K562 (cell line): ENCODE data around the gene PDE1C. TPM values are rescaled to one million over a fixed set of nuclear protein-coding genes. Genes with fewer than 3 reads are reported as not detected.

Experiments used
- ATAC-seq: fragments of 200-7000 bp; cut with Tn5 transposase; 3 replicates; pipeline ENCODE4 v1.9.1; 2020; ENCODE audit warnings: moderate library complexity
- BruUV-seq: library from RNA; stranded (reverse); fragments of 400-500 nt; replicated peaks from 2 replicates; lab custom pipeline; 2021; lab: Mats Ljungman, UMichigan
- CTCF ChIA-PET: fragments of 300-600 bp; formaldehyde crosslinking; extraction: SDS; loops from one replicate; lab custom pipeline; 2021; ENCODE audit warnings: low intra/inter-chr PET ratio; lab: Yijun Ruan, JAX
- POLR2A ChIA-PET: fragments of 300-600, 350-650 bp; sonication (Branson Sonifier 250); formaldehyde crosslinking; extraction: SDS; loops from one replicate; lab custom pipeline; 2021; ENCODE audit warnings: antibody characterized with exemption, inconsistent platforms; lab: Yijun Ruan, JAX
- DNase-seq, 4 experiments: peaks; one replicate each; pipeline versions ENCODE4 v3.0.0 to v3.0.0-alpha.2; 2011 to 2018; ENCODE audit warnings: low spot score in 3 of 4, mixed read lengths in 3 of 4; ENCODE audit errors: extremely low read depth in 1 of 4
- FAIRE-seq: peaks from 2 replicates; lab custom pipeline; 2011; peaks lifted over from hg19 to GRCh38; lab: Jason Lieb, UNC
- H2AFZ ChIP-seq: 2 replicates; pipeline ENCODE4 v1.6.0; 2011; ENCODE audit warnings: low read depth, low read length, control low read depth, inconsistent platforms
- H3K27ac ChIP-seq: fragments of 200-600 bp; 3 replicates; pipeline ENCODE4 v1.8.0; 2011; ENCODE audit warnings: low read depth, mild to moderate bottlenecking, control low read depth, inconsistent platforms, low read length, moderate library complexity, mixed read lengths; ENCODE audit errors: extremely low read depth
- H3K27me3 ChIP-seq, 2 experiments: fragments of 300-600 bp in 1 of 2; 2 replicates in 1 of 2; 3 replicates in 1 of 2; pipeline versions ENCODE4 v1.6.0 to v1.8.0; 2011; ENCODE audit warnings: inconsistent platforms in 2 of 2, low read length in 2 of 2, mild to moderate bottlenecking in 1 of 2, mixed read lengths in 1 of 2, moderate library complexity in 1 of 2; ENCODE audit not compliant: control insufficient read depth in 2 of 2, insufficient read depth in 2 of 2
- H3K36me3 ChIP-seq: fragments of 300-600 bp; 3 replicates; pipeline ENCODE4 v1.8.0; 2011; ENCODE audit warnings: mild to moderate bottlenecking, low read length, inconsistent platforms; ENCODE audit not compliant: control insufficient read depth, insufficient read depth
- H3K4me1 ChIP-seq, 2 experiments: fragments of 200-600 bp in 1 of 2; replicated peaks in 1 of 2; 2 replicates in 1 of 2; 3 replicates in 1 of 2; pipeline versions ENCODE4 v1.5.1 to v1.8.0; 2011; ENCODE audit warnings: inconsistent platforms in 2 of 2, low read length in 2 of 2, mild to moderate bottlenecking in 1 of 2, mixed read lengths in 1 of 2, moderate library complexity in 1 of 2; ENCODE audit not compliant: control insufficient read depth in 2 of 2, insufficient read depth in 2 of 2
- H3K4me2 ChIP-seq: 2 replicates; pipeline ENCODE4 v1.6.1; 2011; ENCODE audit warnings: low read length, control low read depth, inconsistent platforms, mixed read lengths; ENCODE audit not compliant: insufficient read depth
- H3K4me3 ChIP-seq: fragments of 200-600 bp; sonication (generic), shearing (Covaris generic); 2 replicates; pipeline ENCODE4 v1.5.1; 2016; ENCODE audit warnings: control low read depth, inconsistent platforms
- H3K79me2 ChIP-seq: fragments of 200-600 bp; 3 replicates; pipeline ENCODE4 v1.8.0; 2011; ENCODE audit warnings: low read length, inconsistent platforms; ENCODE audit not compliant: control insufficient read depth, insufficient read depth
- H3K9ac ChIP-seq, 2 experiments: 2 replicates each; pipeline versions ENCODE4 v1.6.0 to v1.6.1; 2011; ENCODE audit warnings: low read depth in 2 of 2, low read length in 2 of 2, control low read depth in 1 of 2, inconsistent platforms in 1 of 2, mild to moderate bottlenecking in 1 of 2, mixed read lengths in 1 of 2; ENCODE audit not compliant: insufficient read depth in 1 of 2
- H3K9me1 ChIP-seq: one replicate; pipeline ENCODE4 v1.6.0; 2011; ENCODE audit warnings: inconsistent platforms, mild to moderate bottlenecking, low read length, moderate library complexity; ENCODE audit not compliant: control insufficient read depth, insufficient read depth
- H3K9me3 ChIP-seq: replicated peaks from 2 replicates; pipeline ENCODE4 v1.5.1; 2011; ENCODE audit warnings: low read depth, low read length, inconsistent platforms; ENCODE audit not compliant: control insufficient read depth, insufficient read depth
- H4K20me1 ChIP-seq: replicated peaks from 2 replicates; pipeline ENCODE4 v1.6.1; 2011; ENCODE audit warnings: low read length, inconsistent platforms, mixed read lengths; ENCODE audit not compliant: control insufficient read depth, insufficient read depth
- NBN ChIP-seq: fragments of 450-650 bp; IDR thresholded peaks from 2 replicates; pipeline ENCODE4 v1.6.1; 2016; ENCODE audit warnings: low read depth, mild to moderate bottlenecking
- TAF1 ChIP-seq: IDR thresholded peaks from 2 replicates; pipeline ENCODE4 v1.6.1; 2011; ENCODE audit warnings: mild to moderate bottlenecking, low read length, moderate library complexity; ENCODE audit not compliant: insufficient read depth, control insufficient read depth, severe bottlenecking; ENCODE audit errors: extremely low read depth
- TAL1 ChIP-seq: fragments of 450-650 bp; IDR thresholded peaks from 2 replicates; pipeline ENCODE4 v1.6.1; 2016; ENCODE audit warnings: mild to moderate bottlenecking
- ZNF76 ChIP-seq: fragments of 250-450 bp; sonication (Bioruptor Pico); IDR thresholded peaks from 2 replicates; pipeline ENCODE4 v1.4.0; 2020; ENCODE audit warnings: mild to moderate bottlenecking, moderate library complexity, borderline replicate concordance
- ZZZ3 ChIP-seq: fragments of 450-650 bp; IDR thresholded peaks from 2 replicates; pipeline ENCODE4 v1.6.1; 2016; ENCODE audit warnings: antibody characterized with exemption, mild to moderate bottlenecking, moderate library complexity
- in situ Hi-C: fragments of 300-500 bp; cut with MboI; formaldehyde crosslinking; loops from 4 replicates; pipeline ENCODE4 v1.15.0; 2018; ENCODE audit warnings: inconsistent platforms, mixed read lengths
- intact Hi-C: fragments of 100-400 bp; cut with micrococcal nuclease; formaldehyde crosslinking; loops from 2 replicates; pipeline ENCODE4 v1.14.2; 2022
- polyA plus RNA-seq, 8 experiments: library from polyadenylated mRNA; depleted of rRNA in 4 of 8; stranded (reverse) in 5 of 8; unstranded in 3 of 8; fragments of >200 nt; fragmentation: Nextera tagmentation in 2 of 8; fragmentation: Illumina TruSeq in 1 of 8; extraction: Ambion mirVana in 2 of 8; extraction: Trizol in 1 of 8; gene quantifications; 2 replicates each; pipeline versions ENCODE4 v1.2.1 to v1.2.3, GENCODE V29; 2011 to 2014; ENCODE audit warnings: inconsistent platforms in 1 of 8, missing spikeins in 1 of 8
- total RNA-seq, 7 experiments: library from RNA; depleted of rRNA in 6 of 7; stranded (reverse); fragments of >200 nt in 6 of 7; fragmentation: Illumina TruSeq in 2 of 7; extraction: Trizol in 2 of 7; gene quantifications; 2 replicates each; pipeline versions ENCODE4 v1.2.1 to v1.2.3, GENCODE V29; 2011 to 2021; ENCODE audit warnings: low replicate concordance in 1 of 7
- TF ChIP-seq, protein P1 (sequence below): fragments of 450-650 bp; IDR thresholded peaks from 2 replicates; pipeline ENCODE4 v1.6.1; 2014; ENCODE audit warnings: low read depth, mild to moderate bottlenecking, moderate library complexity, borderline replicate concordance
- TF ChIP-seq, protein P2 (sequence below): sonication (generic); formaldehyde crosslinking; IDR thresholded peaks from 2 replicates; pipeline ENCODE4 v1.8.1; 2023; ENCODE audit warnings: missing genetic modification reagents, mild to moderate bottlenecking, borderline replicate concordance
- TF ChIP-seq, protein P3 (sequence below): fragments of 250-450 bp; sonication (Bioruptor Pico); IDR thresholded peaks from 2 replicates; pipeline ENCODE4 v1.8.0; 2022; ENCODE audit warnings: moderate library complexity, mild to moderate bottlenecking, inconsistent platforms
- TF ChIP-seq, protein P4 (sequence below): sonication (generic); formaldehyde crosslinking; IDR thresholded peaks from 2 replicates; pipeline ENCODE4 v1.9.0; 2022; ENCODE audit warnings: mild to moderate bottlenecking, missing genetic modification reagents
- TF ChIP-seq, protein P5 (sequence below): fragments of 250-450 bp; sonication (Bioruptor Pico); IDR thresholded peaks from 2 replicates; pipeline ENCODE4 v1.4.0; 2020; ENCODE audit warnings: mild to moderate bottlenecking
- TF ChIP-seq, protein P6 (sequence below): fragments of 250-450 bp; sonication (Bioruptor Pico); IDR thresholded peaks from 2 replicates; pipeline ENCODE4 v1.8.0; 2022; ENCODE audit warnings: moderate library complexity, mild to moderate bottlenecking, inconsistent platforms

PDE1C gene
- total and polyA plus RNA-seq, 9 of the 15 experiments (the other 6 are each of a cell fraction or from before 2014, with no cell fraction given): under 0.01 to 0.01 TPM; not detected in 7

DNA sequence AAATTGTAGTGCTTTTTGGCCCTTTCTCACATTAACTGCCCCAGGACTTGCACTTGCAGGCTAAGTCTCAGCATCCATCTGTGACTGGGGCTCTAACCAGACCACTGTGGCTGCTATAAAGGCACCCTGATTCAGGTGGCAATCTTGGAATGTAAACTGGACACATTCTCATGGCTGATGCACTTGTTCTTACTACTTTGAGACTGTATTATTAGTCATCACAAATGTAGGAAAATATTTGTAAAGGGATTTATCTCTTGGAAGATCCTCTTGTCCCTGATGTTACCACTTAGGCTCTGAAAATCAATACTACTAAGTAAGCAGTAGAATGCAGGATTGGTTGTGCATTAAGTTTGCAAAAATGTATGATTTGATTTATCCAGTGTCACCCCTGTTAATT lies 25.0 kb downstream of the PDE1C start:
- H3K9ac ChIP-seq: no peak overlapping the region
- BruUV-seq: no TSS peak
- H4K20me1 ChIP-seq: no peaks in the 10 kb centered on the region
- H3K79me2 ChIP-seq: no peaks in the 10 kb centered on the region
- no peaks in the 10 kb centered on the region for H3K36me3 ChIP-seq
- no peaks in the 10 kb centered on the region for H3K9me1 ChIP-seq
- no peaks in the 10 kb centered on the region for H3K27me3 ChIP-seq
- DNase-seq (no peak), FAIRE-seq (no peak), ATAC-seq (no peak)
- in situ Hi-C loops (no loop called here), intact Hi-C loops (no loop called here)
- H3K9me3 ChIP-seq: no peaks in the 10 kb centered on the region
- H3K4me2 ChIP-seq: no peak overlapping the region
- H3K4me1 ChIP-seq: no peaks in the 10 kb centered on the region
- ChIA-PET POLR2A (interaction anchor here (0.6 kb wide), 1 partner anchor 718 kb away, joined by 3 read pairs; no protein-coding TSS in a partner anchor), CTCF (no interaction called here)
- H3K27ac ChIP-seq: no peak overlapping the region
- H2AFZ ChIP-seq: no peak overlapping the region
- no peak overlapping the region for H3K4me3 ChIP-seq
- TF ChIP-seq TAL1: no peak
- TF ChIP-seq, protein P1, sequence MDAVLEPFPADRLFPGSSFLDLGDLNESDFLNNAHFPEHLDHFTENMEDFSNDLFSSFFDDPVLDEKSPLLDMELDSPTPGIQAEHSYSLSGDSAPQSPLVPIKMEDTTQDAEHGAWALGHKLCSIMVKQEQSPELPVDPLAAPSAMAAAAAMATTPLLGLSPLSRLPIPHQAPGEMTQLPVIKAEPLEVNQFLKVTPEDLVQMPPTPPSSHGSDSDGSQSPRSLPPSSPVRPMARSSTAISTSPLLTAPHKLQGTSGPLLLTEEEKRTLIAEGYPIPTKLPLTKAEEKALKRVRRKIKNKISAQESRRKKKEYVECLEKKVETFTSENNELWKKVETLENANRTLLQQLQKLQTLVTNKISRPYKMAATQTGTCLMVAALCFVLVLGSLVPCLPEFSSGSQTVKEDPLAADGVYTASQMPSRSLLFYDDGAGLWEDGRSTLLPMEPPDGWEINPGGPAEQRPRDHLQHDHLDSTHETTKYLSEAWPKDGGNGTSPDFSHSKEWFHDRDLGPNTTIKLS: no peak
- TF ChIP-seq, protein P2, sequence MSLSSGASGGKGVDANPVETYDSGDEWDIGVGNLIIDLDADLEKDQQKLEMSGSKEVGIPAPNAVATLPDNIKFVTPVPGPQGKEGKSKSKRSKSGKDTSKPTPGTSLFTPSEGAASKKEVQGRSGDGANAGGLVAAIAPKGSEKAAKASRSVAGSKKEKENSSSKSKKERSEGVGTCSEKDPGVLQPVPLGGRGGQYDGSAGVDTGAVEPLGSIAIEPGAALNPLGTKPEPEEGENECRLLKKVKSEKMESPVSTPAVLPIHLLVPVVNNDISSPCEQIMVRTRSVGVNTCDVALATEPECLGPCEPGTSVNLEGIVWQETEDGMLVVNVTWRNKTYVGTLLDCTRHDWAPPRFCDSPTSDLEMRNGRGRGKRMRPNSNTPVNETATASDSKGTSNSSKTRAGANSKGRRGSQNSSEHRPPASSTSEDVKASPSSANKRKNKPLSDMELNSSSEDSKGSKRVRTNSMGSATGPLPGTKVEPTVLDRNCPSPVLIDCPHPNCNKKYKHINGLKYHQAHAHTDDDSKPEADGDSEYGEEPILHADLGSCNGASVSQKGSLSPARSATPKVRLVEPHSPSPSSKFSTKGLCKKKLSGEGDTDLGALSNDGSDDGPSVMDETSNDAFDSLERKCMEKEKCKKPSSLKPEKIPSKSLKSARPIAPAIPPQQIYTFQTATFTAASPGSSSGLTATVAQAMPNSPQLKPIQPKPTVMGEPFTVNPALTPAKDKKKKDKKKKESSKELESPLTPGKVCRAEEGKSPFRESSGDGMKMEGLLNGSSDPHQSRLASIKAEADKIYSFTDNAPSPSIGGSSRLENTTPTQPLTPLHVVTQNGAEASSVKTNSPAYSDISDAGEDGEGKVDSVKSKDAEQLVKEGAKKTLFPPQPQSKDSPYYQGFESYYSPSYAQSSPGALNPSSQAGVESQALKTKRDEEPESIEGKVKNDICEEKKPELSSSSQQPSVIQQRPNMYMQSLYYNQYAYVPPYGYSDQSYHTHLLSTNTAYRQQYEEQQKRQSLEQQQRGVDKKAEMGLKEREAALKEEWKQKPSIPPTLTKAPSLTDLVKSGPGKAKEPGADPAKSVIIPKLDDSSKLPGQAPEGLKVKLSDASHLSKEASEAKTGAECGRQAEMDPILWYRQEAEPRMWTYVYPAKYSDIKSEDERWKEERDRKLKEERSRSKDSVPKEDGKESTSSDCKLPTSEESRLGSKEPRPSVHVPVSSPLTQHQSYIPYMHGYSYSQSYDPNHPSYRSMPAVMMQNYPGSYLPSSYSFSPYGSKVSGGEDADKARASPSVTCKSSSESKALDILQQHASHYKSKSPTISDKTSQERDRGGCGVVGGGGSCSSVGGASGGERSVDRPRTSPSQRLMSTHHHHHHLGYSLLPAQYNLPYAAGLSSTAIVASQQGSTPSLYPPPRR (CRISPR knock-in tag): no peak
- no peak for TF ChIP-seq ZZZ3
- TF ChIP-seq, protein P3, sequence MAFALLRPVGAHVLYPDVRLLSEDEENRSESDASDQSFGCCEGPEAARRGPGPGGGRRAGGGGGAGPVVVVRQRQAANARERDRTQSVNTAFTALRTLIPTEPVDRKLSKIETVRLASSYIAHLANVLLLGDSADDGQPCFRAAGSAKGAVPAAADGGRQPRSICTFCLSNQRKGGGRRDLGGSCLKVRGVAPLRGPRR (CRISPR knock-in tag): no peak
- TF ChIP-seq, protein P4, sequence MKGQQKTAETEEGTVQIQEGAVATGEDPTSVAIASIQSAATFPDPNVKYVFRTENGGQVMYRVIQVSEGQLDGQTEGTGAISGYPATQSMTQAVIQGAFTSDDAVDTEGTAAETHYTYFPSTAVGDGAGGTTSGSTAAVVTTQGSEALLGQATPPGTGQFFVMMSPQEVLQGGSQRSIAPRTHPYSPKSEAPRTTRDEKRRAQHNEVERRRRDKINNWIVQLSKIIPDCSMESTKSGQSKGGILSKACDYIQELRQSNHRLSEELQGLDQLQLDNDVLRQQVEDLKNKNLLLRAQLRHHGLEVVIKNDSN (CRISPR knock-in tag): no peak
- TF ChIP-seq, protein P5, sequence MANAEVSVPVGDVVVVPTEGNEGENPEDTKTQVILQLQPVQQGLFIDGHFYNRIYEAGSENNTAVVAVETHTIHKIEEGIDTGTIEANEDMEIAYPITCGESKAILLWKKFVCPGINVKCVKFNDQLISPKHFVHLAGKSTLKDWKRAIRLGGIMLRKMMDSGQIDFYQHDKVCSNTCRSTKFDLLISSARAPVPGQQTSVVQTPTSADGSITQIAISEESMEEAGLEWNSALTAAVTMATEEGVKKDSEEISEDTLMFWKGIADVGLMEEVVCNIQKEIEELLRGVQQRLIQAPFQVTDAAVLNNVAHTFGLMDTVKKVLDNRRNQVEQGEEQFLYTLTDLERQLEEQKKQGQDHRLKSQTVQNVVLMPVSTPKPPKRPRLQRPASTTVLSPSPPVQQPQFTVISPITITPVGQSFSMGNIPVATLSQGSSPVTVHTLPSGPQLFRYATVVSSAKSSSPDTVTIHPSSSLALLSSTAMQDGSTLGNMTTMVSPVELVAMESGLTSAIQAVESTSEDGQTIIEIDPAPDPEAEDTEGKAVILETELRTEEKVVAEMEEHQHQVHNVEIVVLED (CRISPR knock-in tag): no peak
- TF ChIP-seq, protein P6, sequence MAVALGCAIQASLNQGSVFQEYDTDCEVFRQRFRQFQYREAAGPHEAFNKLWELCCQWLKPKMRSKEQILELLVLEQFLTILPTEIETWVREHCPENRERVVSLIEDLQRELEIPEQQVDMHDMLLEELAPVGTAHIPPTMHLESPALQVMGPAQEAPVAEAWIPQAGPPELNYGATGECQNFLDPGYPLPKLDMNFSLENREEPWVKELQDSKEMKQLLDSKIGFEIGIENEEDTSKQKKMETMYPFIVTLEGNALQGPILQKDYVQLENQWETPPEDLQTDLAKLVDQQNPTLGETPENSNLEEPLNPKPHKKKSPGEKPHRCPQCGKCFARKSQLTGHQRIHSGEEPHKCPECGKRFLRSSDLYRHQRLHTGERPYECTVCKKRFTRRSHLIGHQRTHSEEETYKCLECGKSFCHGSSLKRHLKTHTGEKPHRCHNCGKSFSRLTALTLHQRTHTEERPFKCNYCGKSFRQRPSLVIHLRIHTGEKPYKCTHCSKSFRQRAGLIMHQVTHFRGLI (CRISPR knock-in tag): no peak
- TF ChIP-seq NBN: no peak
- no peak for TF ChIP-seq TAF1
- no peak for TF ChIP-seq ZNF76 (CRISPR knock-in tag)
